A549 (cell line): Measurements from ENCODE around the gene RIMOC1. TPM values are rescaled to one million over a fixed set of nuclear protein-coding genes. Genes with fewer than 3 reads are reported as not detected.
A peak's percentile ranks its signal among the peaks of the same experiment; 100 is the strongest.

Experiments used
- ATAC-seq, 2 experiments: fragments of 200-7000 bp in 1 of 2; fragments of >200 bp in 1 of 2; cut with Nextera tagmentation in 1 of 2; cut with Tn5 transposase in 1 of 2; 3 replicates each; pipeline versions ENCODE4 v1.8.0 to v1.9.1; 2018 to 2020; ENCODE audit warnings: mild to moderate bottlenecking in 1 of 2, moderate library complexity in 1 of 2
- CTCF ChIA-PET: fragments of 300-600 bp; sonication (Branson Sonifier 250); formaldehyde crosslinking; extraction: SDS; loops from one replicate; lab custom pipeline; 2021; ENCODE audit warnings: antibody characterized with exemption, inconsistent platforms; lab: Yijun Ruan, JAX
- POLR2A ChIA-PET: fragments of 350-600 bp; formaldehyde crosslinking; extraction: SDS; loops from one replicate; lab custom pipeline; 2021; ENCODE audit warnings: antibody characterized with exemption, inconsistent platforms; lab: Yijun Ruan, JAX
- DNase-seq, 2 experiments: peaks; one replicate each; pipeline versions ENCODE4 v3.0.0 to v3.0.0-alpha.2; 2011 to 2016; ENCODE audit warnings: low read depth in 1 of 2, low spot score in 1 of 2
- FAIRE-seq: peaks from 2 replicates; lab custom pipeline; 2011; peaks lifted over from hg19 to GRCh38; lab: Jason Lieb, UNC
- H3K27ac ChIP-seq, 2 experiments: fragments of >200 bp; sonication (Bioruptor Twin); formaldehyde crosslinking; 3 replicates each; pipeline ENCODE4 v1.5.1; 2016 to 2017
- H3K4me1 ChIP-seq: fragments of >200 bp; sonication (Bioruptor Twin); formaldehyde crosslinking; 3 replicates; pipeline ENCODE4 v1.6.1; 2016
- H3K4me2 ChIP-seq: fragments of >200 bp; sonication (Bioruptor Twin); formaldehyde crosslinking; 3 replicates; pipeline ENCODE4 v1.6.1; 2016
- H3K4me3 ChIP-seq: fragments of >200 bp; sonication (Bioruptor Twin); formaldehyde crosslinking; 3 replicates; pipeline ENCODE4 v1.5.1; 2016
- H3K9me3 ChIP-seq: fragments of >200 bp; sonication (Bioruptor Twin); formaldehyde crosslinking; 3 replicates; pipeline ENCODE4 v1.6.1; 2016
- BCL3 ChIP-seq: fragments of >200 bp; sonication (Bioruptor Twin); formaldehyde crosslinking; IDR thresholded peaks from 3 replicates; pipeline ENCODE4 v1.6.1; 2016
- CTCF ChIP-seq: fragments of >200 bp; sonication (Bioruptor Twin); formaldehyde crosslinking; IDR thresholded peaks from 3 replicates; pipeline ENCODE4 v1.5.1; 2016
- EHMT2 ChIP-seq: fragments of 200-600 bp; sonication (generic); IDR thresholded peaks from 2 replicates; pipeline ENCODE4 v1.6.1; 2016; ENCODE audit warnings: antibody characterized with exemption, low read depth, mild to moderate bottlenecking, moderate library complexity
- FOSL2 ChIP-seq, 2 experiments: fragments of 450-650 bp in 1 of 2; fragments of >200 bp in 1 of 2; sonication (Bioruptor Twin) in 1 of 2; formaldehyde crosslinking; IDR thresholded peaks; 2 replicates each; pipeline versions ENCODE4 v1.5.0 to v1.6.1; 2016 to 2020; ENCODE audit warnings: mild to moderate bottlenecking in 1 of 2, moderate library complexity in 1 of 2
- GATA3 ChIP-seq: IDR thresholded peaks from 2 replicates; pipeline ENCODE4 v1.6.1; 2012; ENCODE audit warnings: borderline replicate concordance
- HDAC2 ChIP-seq: fragments of 200-600 bp; sonication (generic); IDR thresholded peaks from 2 replicates; pipeline ENCODE4 v1.6.1; 2016
- JUN ChIP-seq, 2 experiments: fragments of >200 bp; sonication (Bioruptor Twin); formaldehyde crosslinking; IDR thresholded peaks; 2 replicates in 1 of 2; 3 replicates in 1 of 2; pipeline ENCODE4 v1.6.1; 2016 to 2017
- JUNB ChIP-seq: fragments of >200 bp; sonication (Bioruptor Twin); formaldehyde crosslinking; IDR thresholded peaks from 2 replicates; pipeline ENCODE4 v1.6.1; 2016
- KDM5A ChIP-seq: fragments of 200-600 bp; sonication (generic); IDR thresholded peaks from 2 replicates; pipeline ENCODE4 v1.6.1; 2016; ENCODE audit warnings: antibody characterized with exemption, mild to moderate bottlenecking
- MAFK ChIP-seq: fragments of 450-650 bp; IDR thresholded peaks from 2 replicates; pipeline ENCODE4 v1.6.1; 2014; ENCODE audit not compliant: partially characterized antibody
- MAX ChIP-seq: IDR thresholded peaks from 2 replicates; pipeline ENCODE4 v1.6.1; 2012
- NFE2L2 ChIP-seq: fragments of 150-350 bp; conservative IDR thresholded peaks from 2 replicates; pipeline ENCODE4 v1.6.1; 2014; ENCODE audit warnings: low read length
- NR3C1 ChIP-seq: fragments of >200 bp; sonication (Bioruptor Twin); formaldehyde crosslinking; IDR thresholded peaks from 3 replicates; pipeline ENCODE4 v1.6.1; 2017
- PHF8 ChIP-seq: fragments of 200-600 bp; sonication (generic); IDR thresholded peaks from 2 replicates; pipeline ENCODE4 v1.6.1; 2016; ENCODE audit warnings: low read depth, mild to moderate bottlenecking, antibody characterized with exemption, moderate library complexity, borderline replicate concordance
- POLR2A ChIP-seq: IDR thresholded peaks from 2 replicates; pipeline ENCODE4 v1.6.1; 2012; ENCODE audit warnings: mild to moderate bottlenecking, low read length
- POLR2AphosphoS2 ChIP-seq: conservative IDR thresholded peaks from 2 replicates; pipeline ENCODE4 v1.6.1; 2012; ENCODE audit warnings: low read length, improper control_type of control experiment, inconsistent platforms
- RAD21 ChIP-seq, 2 experiments: fragments of >200 bp in 1 of 2; sonication (Bioruptor Twin) in 1 of 2; formaldehyde crosslinking in 1 of 2; IDR thresholded peaks in 1 of 2; conservative IDR thresholded peaks in 1 of 2; 2 replicates in 1 of 2; 3 replicates in 1 of 2; pipeline ENCODE4 v1.6.1; 2012 to 2018; ENCODE audit warnings: inconsistent platforms in 1 of 2
- RFX5 ChIP-seq: fragments of 450-650 bp; IDR thresholded peaks from 2 replicates; pipeline ENCODE4 v1.7.1; 2014; ENCODE audit warnings: antibody characterized with exemption, mild to moderate bottlenecking, moderate library complexity
- SMC3 ChIP-seq: fragments of >200 bp; sonication (Bioruptor Twin); formaldehyde crosslinking; IDR thresholded peaks from 3 replicates; pipeline ENCODE4 v1.6.1; 2018; ENCODE audit warnings: inconsistent platforms
- ZSCAN20 ChIP-seq: fragments of 250-450 bp; sonication (Bioruptor Pico); IDR thresholded peaks from 2 replicates; pipeline ENCODE4 v1.8.0; 2022; ENCODE audit warnings: mild to moderate bottlenecking, moderate library complexity
- WGBS: methylation state at CpG from one replicate; pipeline ENCODE4 v1.1.6; 2017; ENCODE audit errors: missing lambda C conversion rate; 5-methylcytosine and 5-hydroxymethylcytosine counted together
- polyA plus RNA-seq, 4 experiments: library from polyadenylated mRNA; depleted of rRNA in 3 of 4; stranded (reverse); fragments of >200 nt; fragmentation: RNase III in 1 of 4; extraction: RNeasy Plus Mini Kit Qiagen cat#74134 plus additional on column Dnase treatment in 1 of 4; gene quantifications; 2 replicates in 3 of 4; 3 replicates in 1 of 4; pipeline ENCODE4 v1.2.3, GENCODE V29; 2011 to 2017
- TF ChIP-seq, protein P1 (sequence below): IDR thresholded peaks from 2 replicates; pipeline ENCODE4 v1.6.1; 2012; ENCODE audit warnings: low read depth, borderline replicate concordance
- TF ChIP-seq, protein P2 (sequence below): fragments of >200 bp; sonication (Bioruptor Twin); formaldehyde crosslinking; IDR thresholded peaks from 2 replicates; pipeline ENCODE4 v1.6.1; 2016
- TF ChIP-seq, protein P3 (sequence below): IDR thresholded peaks from 2 replicates; pipeline ENCODE4 v1.6.1; 2012

Gene RIMOC1
- polyA plus RNA-seq, 2 of the 4 experiments (the other 2 are of a cell fraction): 14.5 to 38.4 TPM

DNA sequence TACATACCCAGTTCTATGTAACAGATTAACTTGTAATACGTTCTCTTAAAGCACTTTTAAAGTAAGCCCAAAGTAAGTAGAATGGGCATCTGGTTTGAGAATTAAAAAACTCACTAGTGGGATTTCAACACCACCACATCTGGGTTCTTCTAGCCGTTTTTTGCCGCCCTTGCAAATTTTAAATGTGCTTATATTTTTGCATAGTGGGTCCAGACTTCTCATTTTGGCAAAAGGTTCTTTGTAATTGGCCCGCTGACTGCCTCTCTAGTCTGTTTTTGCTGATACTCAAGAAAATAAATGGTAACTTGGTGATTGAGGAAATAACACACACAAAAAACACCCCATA lies 20.4 kb downstream of the RIMOC1 start:
- TF ChIP-seq MAFK (peak; percentile 96), PHF8 (no peak), SMC3 (no peak), NFE2L2 (no peak), EHMT2 (no peak), ZSCAN20 (no peak), JUN (IDR thresholded peaks at IDR 0.05) (no peak)
- TF ChIP-seq, all 56 proteins: peak for 1
- CTCF ChIA-PET: interaction anchor here (0.6 to 2.0 kb wide), 6 partner anchors 10 to 499 kb away, joined by 3 to 4 read pairs (median 4); partner anchors contain the start of gene GHR
- H3K9me3 ChIP-seq: no peaks in the 10 kb centered on the region
- 0 out of 3 replicates have a peak, but pooled peaks cover 4% of the 10 kb centered on the region for H3K4me1 ChIP-seq
- 73% methylated on average over 4 of the region's 4 CpGs for WGBS
- no peak for ATAC-seq
- DNase-seq: no peak
- H3K27ac ChIP-seq: peak overlapping the region; percentile 90 to 95
- FAIRE-seq: no peak
- POLR2A ChIA-PET: interaction anchor here (1.0 to 1.7 kb wide), 2 partner anchors 20 to 68 kb away, joined by 5 to 27 read pairs; partner anchors contain the start of gene RIMOC1
- peak overlapping the region; percentile 80 for H3K4me2 ChIP-seq
- H3K4me3 ChIP-seq: peak overlapping the region; percentile 89

DNA sequence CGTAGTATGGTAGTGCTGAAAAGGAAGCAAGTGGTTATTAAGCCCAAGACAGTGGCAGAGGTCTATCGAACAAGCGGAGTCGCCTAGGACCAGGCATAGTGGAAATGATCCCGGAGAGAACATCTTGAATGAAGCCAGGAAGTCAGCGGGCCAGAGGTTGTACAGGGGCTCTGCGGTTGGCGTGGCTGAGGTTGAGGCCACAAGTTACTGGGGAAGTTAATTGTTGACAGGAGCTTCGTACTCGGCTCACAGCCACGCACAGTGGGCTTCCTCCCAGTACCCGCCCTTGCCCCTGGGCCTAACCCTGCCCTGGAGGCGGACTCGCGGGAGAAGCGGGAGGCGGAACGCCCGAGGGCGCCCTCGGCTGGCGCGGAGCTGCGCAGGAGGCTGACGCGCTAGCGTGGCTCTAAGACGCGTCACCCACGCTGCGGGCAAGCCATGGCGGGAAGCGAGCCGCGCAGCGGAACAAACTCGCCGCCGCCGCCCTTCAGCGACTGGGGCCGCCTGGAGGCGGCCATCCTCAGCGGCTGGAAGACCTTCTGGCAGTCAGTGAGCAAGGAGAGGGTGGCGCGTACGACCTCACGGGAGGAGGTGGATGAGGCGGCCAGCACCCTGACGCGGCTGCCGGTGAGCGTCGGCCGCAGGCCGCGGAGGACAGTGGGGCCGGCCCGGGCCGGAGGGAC lies 20.9 kb downstream of the RIMOC1 start, which contains the start of gene FBXO4:
Gene FBXO4 (plus strand): TSS at position 410 of the 683 bp plus-strand sequence. CDS start 29 bp downstream, at position 439.
- CTCF ChIA-PET: interaction anchor here (0.6 to 2.0 kb wide), 9 partner anchors 9 to 746 kb away, joined by 3 to 6 read pairs (median 3); partner anchors contain the start of gene GHR
- POLR2A ChIA-PET: interaction anchor here (1.0 to 1.7 kb wide), 2 partner anchors 21 to 68 kb away, joined by 5 to 27 read pairs; partner anchors contain the start of gene RIMOC1
- Histone ChIP-seq H3K4me1 (0 out of 3 replicates have a peak, but pooled peaks cover 4% of the 10 kb centered on the region), H3K9me3 (no peaks in the 10 kb centered on the region), H3K4me2 (peak within 1 kb of the TSS; percentile 80), H3K4me3 (peak within 1 kb of the TSS; percentile 89), H3K27ac (peak within 1 kb of the TSS; percentile 90 to 95)
- TF ChIP-seq, protein P1, sequence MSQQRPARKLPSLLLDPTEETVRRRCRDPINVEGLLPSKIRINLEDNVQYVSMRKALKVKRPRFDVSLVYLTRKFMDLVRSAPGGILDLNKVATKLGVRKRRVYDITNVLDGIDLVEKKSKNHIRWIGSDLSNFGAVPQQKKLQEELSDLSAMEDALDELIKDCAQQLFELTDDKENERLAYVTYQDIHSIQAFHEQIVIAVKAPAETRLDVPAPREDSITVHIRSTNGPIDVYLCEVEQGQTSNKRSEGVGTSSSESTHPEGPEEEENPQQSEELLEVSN: peak; percentile 88
- no peak for TF ChIP-seq JUNB
- peak; percentile 83 for TF ChIP-seq POLR2A
- TF ChIP-seq NR3C1: no peak
- TF ChIP-seq POLR2AphosphoS2: no peak
- TF ChIP-seq SMC3: peak; percentile 48; the same call in 2 of the 3 replicates
- TF ChIP-seq, protein P2, sequence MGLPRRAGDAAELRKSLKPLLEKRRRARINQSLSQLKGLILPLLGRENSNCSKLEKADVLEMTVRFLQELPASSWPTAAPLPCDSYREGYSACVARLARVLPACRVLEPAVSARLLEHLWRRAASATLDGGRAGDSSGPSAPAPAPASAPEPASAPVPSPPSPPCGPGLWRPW: no peak
- TF ChIP-seq JUN (IDR thresholded peaks at IDR 0.05): peak in 1 of 2 experiments; percentile 69; a peak in 3 of 5 replicates
- TF ChIP-seq GATA3: 0 out of 2 replicates have a peak, but pooled peaks have one; percentile 9
- TF ChIP-seq PHF8: peak; percentile 90
- TF ChIP-seq, protein P3, sequence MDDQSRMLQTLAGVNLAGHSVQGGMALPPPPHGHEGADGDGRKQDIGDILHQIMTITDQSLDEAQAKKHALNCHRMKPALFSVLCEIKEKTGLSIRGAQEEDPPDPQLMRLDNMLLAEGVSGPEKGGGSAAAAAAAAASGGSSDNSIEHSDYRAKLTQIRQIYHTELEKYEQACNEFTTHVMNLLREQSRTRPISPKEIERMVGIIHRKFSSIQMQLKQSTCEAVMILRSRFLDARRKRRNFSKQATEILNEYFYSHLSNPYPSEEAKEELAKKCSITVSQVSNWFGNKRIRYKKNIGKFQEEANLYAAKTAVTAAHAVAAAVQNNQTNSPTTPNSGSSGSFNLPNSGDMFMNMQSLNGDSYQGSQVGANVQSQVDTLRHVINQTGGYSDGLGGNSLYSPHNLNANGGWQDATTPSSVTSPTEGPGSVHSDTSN: peak; percentile 44; the same call in 1 of the 2 replicates
- no peak for TF ChIP-seq HDAC2
- no peak for TF ChIP-seq KDM5A
- TF ChIP-seq FOSL2 (IDR thresholded peaks at IDR 0.05): no peak
- peak; percentile 19; the same call in 1 of the 2 replicates for TF ChIP-seq FOSL2 (CRISPR knock-in tag; IDR thresholded peaks at IDR 0.05)
- TF ChIP-seq BCL3: 0 out of 3 replicates have a peak, but pooled peaks have one; percentile 59
- TF ChIP-seq MAX: peak; percentile 93
- peak; percentile 55; the same call in 2 of the 3 replicates for TF ChIP-seq CTCF
- TF ChIP-seq RAD21 (conservative IDR thresholded peaks at IDR 0.05 in 1 of 2, IDR thresholded peaks at IDR 0.05 in 1 of 2): peak; percentile 12 to 35; a peak in 4 of 5 replicates
- TF ChIP-seq RFX5: no peak
- WGBS: 20% methylated on average over 11 of the region's 60 CpGs
- FAIRE-seq (no peak), DNase-seq (peak; percentile 56 to 84), ATAC-seq (peak; percentile 99)
